KOPT-K1 (cell line): Measurements from ENCODE around the gene ZNF860.

Experiments
- H3K27ac ChIP-seq: fragments of 200-600 bp; sonication (generic); 2 replicates; pipeline ENCODE4 v1.5.1; 2016; ENCODE audit warnings: antibody characterized with exemption, mild to moderate bottlenecking, low read depth, low read length; ENCODE audit not compliant: poor library complexity, severe bottlenecking
- H3K36me3 ChIP-seq: fragments of 200-600 bp; sonication (generic); 2 replicates; pipeline ENCODE4 v1.5.1; 2017; ENCODE audit warnings: antibody characterized with exemption, mild to moderate bottlenecking, low read length, moderate library complexity; ENCODE audit not compliant: insufficient read depth
- H3K9me3 ChIP-seq: fragments of 200-600 bp; sonication (generic); 2 replicates; pipeline ENCODE4 v1.5.1; 2017; ENCODE audit warnings: antibody characterized with exemption, low read length, mild to moderate bottlenecking; ENCODE audit not compliant: insufficient read depth, poor library complexity, severe bottlenecking

ZNF860 gene

GRCh38 chr3:31981206-31982181 is at the start of gene ZNF860, which contains the start of gene OSBPL10:
Gene ZNF860, plus strand, starts transcription at chr3:31981750. Its CDS starts 7,330 bp downstream, at chr3:31989080.
Gene OSBPL10, minus strand, starts transcription at chr3:31981262. Its CDS starts 83 bp downstream, at chr3:31981179.
- Histone ChIP-seq H3K36me3 (no peaks in the 10 kb centered on the region), H3K9me3 (no peaks in the 10 kb centered on the region), H3K27ac (no peak within 1 kb of the TSS)

- H3K27ac ChIP-seq: no peak overlapping the region
- H3K36me3 ChIP-seq: no peaks in the 10 kb centered on the region
- H3K9me3 ChIP-seq: no peaks in the 10 kb centered on the region
Observed at GRCh38 chr3:31932990-31933389, 48.6 kb upstream of the ZNF860 start.

GRCh38 chr3:31934018-31934417 is 47.5 kb upstream of the ZNF860 start:
- Histone ChIP-seq H3K27ac (no peak overlapping the region), H3K9me3 (no peaks in the 10 kb centered on the region)

GRCh38 chr3:31934866-31935265 is 46.7 kb upstream of the ZNF860 start:
- Histone ChIP-seq H3K36me3 (no peaks in the 10 kb centered on the region), H3K27ac (no peak overlapping the region), H3K9me3 (no peaks in the 10 kb centered on the region)

More at GRCh38 chr3:31934018-31934417, 47.5 kb upstream of the ZNF860 start:
- no peaks in the 10 kb centered on the region for H3K36me3 ChIP-seq

DNA sequence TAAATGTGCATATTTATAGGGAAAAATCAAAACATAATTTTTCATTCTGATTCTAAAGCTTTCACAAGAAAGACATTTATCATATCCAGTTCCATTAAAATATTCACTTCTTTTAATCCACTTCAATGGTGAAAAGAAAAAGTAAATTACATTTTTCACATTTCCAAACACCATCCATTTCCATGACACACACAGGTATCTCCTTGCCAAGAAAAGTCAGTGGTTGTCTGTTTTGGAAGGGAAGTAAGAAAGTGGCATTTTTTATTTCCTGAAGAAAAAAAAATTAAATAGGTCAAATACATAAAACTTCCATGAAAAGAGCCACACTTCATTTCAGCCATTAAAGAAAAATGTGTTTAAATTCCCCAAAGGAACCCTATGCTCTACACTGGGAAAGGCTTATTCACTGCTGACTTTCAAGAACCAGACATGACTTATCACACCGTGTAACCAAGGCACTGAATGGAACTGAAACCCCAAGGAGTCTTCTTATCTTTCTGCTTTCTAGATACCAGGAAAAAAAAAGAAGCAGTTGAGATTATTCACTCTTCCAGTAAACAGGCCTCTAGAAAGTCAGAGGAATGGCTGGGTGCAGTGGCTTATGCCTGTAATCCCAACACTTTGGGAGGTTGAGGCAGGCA is 45.0 kb upstream of the ZNF860 start:
- no peak overlapping the region for H3K27ac ChIP-seq
- no peaks in the 10 kb centered on the region for H3K36me3 ChIP-seq
- H3K9me3 ChIP-seq: no peaks in the 10 kb centered on the region

- H3K9me3 ChIP-seq: no peaks in the 10 kb centered on the region
- H3K27ac ChIP-seq: no peak overlapping the region
- no peaks in the 10 kb centered on the region for H3K36me3 ChIP-seq
Observed at GRCh38 chr3:31937225-31937624, 44.3 kb upstream of the ZNF860 start.

- H3K27ac ChIP-seq: no peak overlapping the region
- no peaks in the 10 kb centered on the region for H3K36me3 ChIP-seq
- no peaks in the 10 kb centered on the region for H3K9me3 ChIP-seq
Observed at GRCh38 chr3:31942446-31942845, 39.1 kb upstream of the ZNF860 start.

DNA sequence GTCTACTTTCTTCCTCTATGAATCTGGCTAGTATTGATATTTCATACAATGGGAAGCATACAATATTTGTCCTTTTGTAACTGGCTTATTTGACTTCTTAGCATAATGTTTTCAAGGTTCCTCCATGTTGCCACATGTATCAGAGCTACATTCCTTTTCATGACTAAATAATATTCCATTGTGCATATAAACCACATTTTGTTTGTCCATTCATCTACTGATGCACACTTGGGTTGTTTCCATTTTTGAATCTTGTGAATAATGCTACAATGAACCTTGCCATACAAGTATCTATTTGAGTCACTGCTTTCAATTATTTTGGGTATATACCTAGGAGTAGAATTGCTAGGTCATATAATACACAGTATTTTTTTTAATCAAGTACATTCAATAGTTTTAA is 38.5 kb upstream of the ZNF860 start:
- Histone ChIP-seq H3K9me3 (no peaks in the 10 kb centered on the region), H3K27ac (no peak overlapping the region), H3K36me3 (no peaks in the 10 kb centered on the region)

DNA sequence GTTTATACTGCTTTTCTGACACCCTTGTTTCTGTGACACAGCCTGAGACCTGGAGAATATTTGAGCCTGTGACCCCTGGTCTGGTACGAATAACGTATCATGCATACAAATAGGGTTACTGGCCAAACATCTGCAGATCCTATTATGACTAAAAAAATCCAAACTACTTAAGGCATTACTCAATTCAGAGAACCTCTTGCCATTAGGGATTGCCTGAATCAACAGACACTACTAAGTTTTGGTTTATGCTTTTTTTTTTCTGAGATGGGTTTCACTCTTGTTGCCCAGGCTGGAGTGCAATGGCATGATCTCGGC is 35.9 kb upstream of the ZNF860 start:
- no peaks in the 10 kb centered on the region for H3K9me3 ChIP-seq
- H3K36me3 ChIP-seq: no peaks in the 10 kb centered on the region
- no peak overlapping the region for H3K27ac ChIP-seq

- H3K9me3 ChIP-seq: no peaks in the 10 kb centered on the region
- H3K36me3 ChIP-seq: no peaks in the 10 kb centered on the region
- no peak overlapping the region for H3K27ac ChIP-seq
Observed at GRCh38 chr3:31946484-31947081, 35.0 kb upstream of the ZNF860 start.

GRCh38 chr3:31947162-31947561 is 34.4 kb upstream of the ZNF860 start:
- Histone ChIP-seq H3K27ac (no peak overlapping the region), H3K36me3 (no peaks in the 10 kb centered on the region)

GRCh38 chr3:31947671-31948091 is 33.9 kb upstream of the ZNF860 start:
- Histone ChIP-seq H3K9me3 (no peaks in the 10 kb centered on the region), H3K36me3 (no peaks in the 10 kb centered on the region), H3K27ac (no peak overlapping the region)

More at GRCh38 chr3:31947162-31947561, 34.4 kb upstream of the ZNF860 start:
- no peaks in the 10 kb centered on the region for H3K9me3 ChIP-seq

DNA sequence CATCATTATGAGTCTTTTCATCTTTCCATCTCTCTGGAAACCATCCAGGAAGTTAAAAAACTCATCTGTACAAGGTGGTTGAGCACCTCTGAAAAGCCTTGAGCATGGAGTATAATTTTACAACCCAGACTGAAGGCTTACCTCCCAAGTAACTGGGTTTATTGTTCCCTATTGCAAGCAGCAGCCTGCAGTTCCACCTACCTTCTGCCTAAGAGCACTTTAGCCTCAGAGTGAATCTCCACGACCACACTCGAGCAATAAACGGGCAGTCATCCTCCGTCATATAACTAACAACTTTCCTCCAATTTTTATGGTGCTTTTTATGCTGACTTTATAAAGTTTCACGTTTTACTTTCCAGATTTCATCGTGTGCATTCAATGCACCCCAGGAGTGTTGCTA is 33.3 kb upstream of the ZNF860 start:
- no peaks in the 10 kb centered on the region for H3K9me3 ChIP-seq
- H3K36me3 ChIP-seq: no peaks in the 10 kb centered on the region
- H3K27ac ChIP-seq: no peak overlapping the region

- Histone ChIP-seq H3K36me3 (no peaks in the 10 kb centered on the region), H3K27ac (no peak overlapping the region), H3K9me3 (peaks cover 15% of the 10 kb centered on the region)
Observed at GRCh38 chr3:31952205-31952604, 29.3 kb upstream of the ZNF860 start.

DNA sequence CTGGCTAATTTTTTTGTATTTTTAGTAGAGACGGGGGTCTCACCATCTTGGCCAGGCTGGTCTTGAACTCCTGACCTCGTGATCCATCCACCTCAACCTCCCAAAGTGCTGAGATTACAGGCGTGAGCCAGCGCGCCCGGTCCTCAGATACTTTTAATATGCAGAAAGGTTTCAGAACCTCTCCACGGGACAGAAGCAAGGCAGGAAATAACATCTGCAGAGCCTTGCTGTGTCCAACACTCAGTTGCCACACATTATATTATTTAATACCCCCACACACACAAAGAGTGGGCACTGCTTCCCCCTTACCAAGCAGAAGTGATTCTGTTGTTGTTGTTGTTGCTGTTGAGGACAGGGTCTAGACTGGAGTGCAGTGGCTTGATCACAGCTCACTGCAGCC is 28.5 kb upstream of the ZNF860 start:
- Histone ChIP-seq H3K36me3 (no peaks in the 10 kb centered on the region), H3K9me3 (peaks cover 15% of the 10 kb centered on the region), H3K27ac (no peak overlapping the region)
